GM19023 (cell line): Measurements from ENCODE around the gene MAP3K13.
"Not testable (repeated sequence)": the region's sequence is repeated elsewhere in the genome, so short reads cannot be mapped to it uniquely, and the experiment has no call there.

ENCODE experiments used
- ATAC-seq: cut with Tn5 transposase; IDR thresholded peaks from one replicate; pipeline ENCODE4 v1.9.1; 2021; ENCODE audit warnings: mild to moderate bottlenecking, moderate library complexity; ENCODE audit not compliant: unreplicated experiment

MAP3K13 gene

DNA sequence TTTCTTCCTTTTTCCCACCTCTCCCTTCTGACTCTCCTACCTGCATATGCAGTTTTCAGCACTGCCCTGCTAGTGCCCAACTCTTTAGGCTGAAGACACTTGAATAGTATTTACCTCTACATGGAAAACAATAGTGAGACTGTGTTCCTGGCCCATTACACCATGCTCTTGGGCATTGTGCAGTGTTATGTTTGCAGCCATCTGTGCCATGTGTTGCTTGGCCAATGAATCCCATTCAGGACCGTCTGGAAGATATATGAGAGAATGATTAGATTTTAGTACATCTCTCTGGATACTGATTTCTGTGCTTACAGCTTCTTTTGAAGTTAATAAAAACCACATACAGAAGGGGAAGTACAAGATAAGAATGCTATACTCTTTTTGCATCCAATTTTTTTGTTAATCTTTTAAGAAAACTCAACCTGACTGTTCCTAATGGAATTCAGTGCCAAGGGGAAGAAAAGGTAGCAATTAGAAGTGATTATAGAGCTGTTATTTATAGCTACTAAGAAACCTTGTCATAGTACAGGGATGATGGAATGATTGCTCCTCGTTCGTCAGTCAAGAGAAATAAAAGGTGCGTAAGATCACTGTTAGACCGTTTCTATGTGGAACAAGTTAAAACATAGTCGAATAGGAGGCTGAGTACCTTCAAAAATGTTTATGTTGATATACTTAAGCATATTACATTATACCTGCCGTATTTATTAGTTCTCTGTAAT is 77.0 kb downstream of the MAP3K13 start:
- no peak for ATAC-seq

DNA sequence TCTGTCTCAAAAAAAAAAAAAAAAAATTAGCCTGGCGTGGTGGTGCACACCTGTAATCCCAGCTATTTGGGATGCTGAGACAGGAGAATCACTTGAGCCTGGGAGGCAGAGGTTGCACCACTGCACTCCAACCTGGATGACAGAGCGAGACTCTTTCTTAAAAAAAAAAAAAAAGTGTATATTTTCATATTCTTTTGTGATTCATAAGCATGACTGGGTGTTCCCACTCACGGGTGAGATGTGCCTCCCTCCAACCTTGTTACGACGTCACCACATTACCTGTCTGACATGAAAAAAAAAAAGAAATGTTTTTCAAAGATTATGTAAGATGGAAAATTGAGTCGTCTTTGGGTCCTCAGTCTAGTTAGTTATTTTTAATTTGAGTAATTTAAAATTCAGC is 79.1 kb downstream of the MAP3K13 start:
- ATAC-seq = no peak

DNA sequence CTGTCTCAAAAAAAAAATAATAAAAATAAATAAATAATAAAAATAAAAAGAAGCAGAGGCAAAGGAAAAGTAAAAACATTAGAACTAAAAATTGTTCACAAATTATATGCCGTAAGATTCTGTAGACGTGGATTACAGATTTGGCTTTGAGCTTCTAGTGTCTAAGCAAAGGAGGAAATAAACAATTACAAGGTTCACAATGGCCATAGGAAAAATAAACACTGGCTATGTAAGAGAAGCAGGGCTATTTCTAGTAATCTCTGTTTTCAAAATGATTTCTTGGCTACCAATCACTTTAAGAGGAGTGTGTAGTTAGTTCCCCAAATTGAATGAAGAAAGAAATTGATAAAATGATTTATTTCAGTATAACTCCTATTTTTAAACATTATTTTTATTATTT is 81.4 kb downstream of the MAP3K13 start:
- no peak for ATAC-seq

DNA sequence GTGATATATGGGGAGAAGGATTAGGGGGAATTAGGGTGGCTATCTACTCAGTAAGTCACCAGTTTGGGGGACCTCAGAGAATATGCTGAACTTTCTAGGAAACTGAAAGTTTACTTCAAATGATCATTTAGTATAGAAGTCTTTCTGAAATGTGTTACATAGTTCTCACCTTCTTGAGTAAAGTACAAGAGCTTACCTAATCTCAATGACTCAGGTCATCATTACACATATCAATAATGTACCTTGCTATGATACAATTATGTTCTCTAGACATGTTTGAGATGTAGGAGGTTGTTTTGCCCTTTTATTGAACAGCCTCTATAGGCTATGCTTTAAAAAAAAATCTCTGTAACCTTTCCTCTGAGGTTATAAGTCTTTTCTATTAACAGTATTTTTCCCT is 85.2 kb downstream of the MAP3K13 start:
- ATAC-seq = no peak

DNA sequence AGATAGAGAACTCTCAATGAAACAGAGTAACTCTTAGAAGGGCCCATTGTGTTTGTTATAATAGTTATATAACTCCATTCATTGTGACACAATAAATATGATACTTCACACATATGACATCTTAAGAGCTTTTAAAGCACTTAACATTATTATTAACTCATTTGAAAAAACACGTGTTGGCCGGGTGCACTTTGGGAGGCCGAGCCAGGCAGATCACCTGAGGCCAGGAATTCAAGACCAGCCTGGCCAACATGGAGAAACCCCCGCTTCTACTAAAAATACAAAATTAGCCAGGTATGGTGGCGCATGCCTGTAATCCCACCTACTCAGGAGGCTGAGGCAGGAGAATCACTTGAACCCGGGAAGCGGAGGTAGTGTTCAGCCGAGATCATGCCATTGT is 88.5 kb downstream of the MAP3K13 start:
- ATAC-seq = not testable (repeated sequence)

DNA sequence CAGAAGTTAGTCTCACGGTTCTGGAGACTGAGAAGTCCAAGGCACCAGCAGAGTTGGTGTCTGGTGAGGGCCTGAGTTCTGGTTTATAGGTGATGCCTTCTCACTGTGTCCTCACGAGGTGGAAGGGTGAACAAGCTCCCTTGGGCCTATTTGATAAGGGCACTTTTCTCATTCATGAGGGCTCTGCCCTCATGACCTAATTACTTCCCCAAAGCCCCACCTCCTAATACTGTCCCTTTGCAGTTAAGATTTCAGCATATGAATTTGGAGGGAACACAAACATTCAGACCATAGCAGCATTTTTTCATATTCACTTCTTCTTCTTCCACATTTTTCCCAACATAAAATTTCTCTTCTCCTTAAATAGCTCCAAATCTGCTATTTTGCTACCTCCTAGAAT is 94.4 kb downstream of the MAP3K13 start:
- no peak for ATAC-seq

DNA sequence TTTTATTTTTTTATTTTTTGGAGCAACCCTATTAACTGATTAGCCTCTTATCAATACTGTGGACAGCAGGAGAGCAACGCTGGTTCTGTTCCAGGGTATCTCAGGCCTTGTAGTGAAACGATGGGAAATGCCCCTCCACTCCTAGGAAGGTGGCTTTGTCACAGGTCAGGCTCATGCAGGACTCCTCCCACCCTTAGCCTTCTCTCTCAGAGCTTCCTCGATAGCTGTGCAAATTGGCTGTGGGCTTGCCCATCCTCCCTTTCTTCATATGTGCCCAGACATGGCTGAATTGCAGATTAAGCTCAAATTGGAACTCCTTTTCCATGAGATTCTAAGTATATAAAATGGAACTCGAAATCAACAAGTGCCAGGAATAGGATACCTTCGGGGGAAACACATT is 97.4 kb downstream of the MAP3K13 start:
- ATAC-seq = no peak

DNA sequence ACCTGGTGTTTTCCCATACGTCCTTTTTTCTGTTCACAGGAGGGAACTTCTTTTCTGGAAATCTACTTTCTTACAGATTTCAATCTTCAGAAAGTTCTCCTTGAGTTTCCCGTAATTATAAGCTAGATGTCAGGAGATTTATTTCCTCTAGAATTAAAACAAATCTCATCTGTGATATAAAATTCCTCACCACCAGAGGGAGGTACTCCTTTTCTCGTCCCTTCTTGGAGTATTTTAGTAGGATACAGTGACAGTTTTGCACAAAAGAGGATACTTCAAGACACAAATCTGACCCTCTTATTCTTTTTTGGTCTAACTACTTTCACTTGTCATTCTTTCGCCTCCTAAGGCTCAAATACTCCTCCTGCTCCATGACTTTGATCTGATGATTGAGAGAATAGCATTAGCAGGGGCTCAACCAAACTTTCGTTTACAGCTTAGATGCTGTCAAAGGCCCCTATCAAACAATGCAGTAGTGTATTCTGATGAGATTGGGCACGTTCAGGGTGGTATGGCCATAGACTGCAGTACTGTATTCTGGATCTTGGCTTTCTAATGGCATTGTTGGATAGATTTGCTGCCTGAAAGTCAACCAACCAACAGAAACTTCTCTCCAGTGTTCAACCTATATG is 97.9 kb downstream of the MAP3K13 start:
- no peak for ATAC-seq

DNA sequence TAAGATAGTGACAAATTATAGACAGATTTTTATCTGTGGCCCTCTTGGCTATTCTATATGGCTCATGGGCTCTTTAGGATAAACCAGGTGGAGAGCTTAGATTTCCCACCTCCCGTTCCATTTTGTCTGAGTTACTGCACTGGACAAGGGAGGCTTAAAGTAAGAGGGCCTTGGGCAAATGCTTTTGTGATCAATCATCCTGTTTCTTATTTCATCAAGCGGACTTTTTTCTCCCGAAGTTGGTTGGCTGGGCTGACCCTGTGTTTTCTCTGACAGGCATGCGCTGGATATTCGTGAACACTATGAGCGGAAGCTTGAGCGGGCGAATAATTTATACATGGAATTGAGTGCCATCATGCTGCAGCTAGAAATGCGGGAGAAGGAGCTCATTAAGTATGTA is 102.5 kb downstream of the MAP3K13 start:
- ATAC-seq = no peak

DNA sequence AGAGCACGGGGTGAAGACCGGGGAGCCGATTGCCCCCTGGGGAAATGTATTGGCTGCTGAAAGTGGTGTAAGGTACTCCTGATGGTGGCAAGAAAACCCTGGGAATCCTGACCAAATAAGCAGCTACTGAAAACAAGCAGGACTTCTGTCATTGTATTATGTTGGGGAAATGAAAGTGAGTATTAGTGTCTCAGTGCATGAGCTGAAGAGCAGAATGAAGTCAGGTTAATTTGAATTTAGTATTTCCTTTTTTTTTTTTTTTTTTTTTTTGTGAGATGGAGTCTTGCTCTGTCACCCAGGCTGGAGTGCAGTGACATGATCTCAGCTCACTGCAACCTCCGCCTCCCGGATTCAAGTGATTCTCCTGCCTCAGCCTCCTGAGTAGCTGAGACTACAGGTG is 103.2 kb downstream of the MAP3K13 start:
- ATAC-seq = not testable (repeated sequence)

DNA sequence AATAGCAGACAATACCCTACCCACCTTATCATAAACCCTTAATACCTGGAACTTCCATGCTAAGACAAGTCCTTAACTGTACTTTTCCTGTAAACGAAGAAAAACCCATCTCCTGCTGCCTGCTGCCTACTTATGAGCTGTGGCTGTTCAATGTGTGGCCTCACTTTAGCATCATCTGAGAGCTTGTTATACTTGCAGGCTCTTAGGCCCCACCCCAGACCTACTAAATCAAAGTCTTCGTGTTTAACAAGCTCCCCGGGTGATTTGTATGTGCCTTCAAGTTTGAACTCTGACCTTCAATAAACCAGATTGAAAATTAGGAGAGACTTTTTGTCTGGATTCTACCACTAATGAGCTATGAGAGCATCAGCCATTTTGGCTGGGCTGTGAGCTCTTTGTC is 106.6 kb downstream of the MAP3K13 start:
- ATAC-seq = no peak

DNA sequence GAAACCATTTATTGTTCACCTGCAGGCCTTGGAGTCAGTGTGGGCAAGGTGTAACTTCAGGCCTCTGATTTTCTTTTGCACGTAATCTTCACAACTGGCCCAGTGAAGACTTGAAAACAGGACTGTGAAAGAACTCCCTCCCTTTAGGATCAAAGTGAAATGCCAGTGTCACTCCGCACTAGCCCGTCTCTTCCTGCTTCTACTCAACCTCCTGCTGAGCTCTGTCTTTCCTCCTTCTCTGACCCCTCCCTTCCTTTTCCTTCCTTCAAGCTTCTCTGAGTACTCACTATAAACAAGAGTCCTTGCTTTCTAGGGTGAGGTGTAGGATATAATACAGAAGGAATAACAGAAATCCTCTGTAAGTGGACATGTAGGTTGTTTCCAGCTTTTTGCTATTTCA is 107.4 kb downstream of the MAP3K13 start:
- ATAC-seq = no peak

DNA sequence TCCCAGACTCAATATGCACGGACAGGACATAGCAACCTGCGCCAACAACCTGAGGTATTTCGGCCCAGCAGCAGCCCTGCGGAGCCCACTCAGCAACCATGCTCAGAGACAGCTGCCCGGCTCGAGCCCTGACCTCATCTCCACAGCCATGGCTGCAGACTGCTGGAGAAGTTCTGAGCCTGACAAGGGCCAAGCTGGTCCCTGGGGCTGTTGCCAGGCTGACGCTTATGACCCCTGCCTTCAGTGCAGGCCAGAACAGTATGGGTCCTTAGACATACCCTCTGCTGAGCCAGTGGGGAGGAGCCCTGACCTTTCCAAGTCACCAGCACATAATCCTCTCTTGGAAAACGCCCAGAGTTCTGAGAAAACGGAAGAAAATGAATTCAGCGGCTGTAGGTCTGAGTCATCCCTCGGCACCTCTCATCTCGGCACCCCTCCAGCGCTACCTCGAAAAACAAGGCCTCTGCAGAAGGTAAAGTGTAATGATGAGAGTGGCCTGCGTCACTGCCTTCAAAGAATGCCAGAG is 110.4 kb downstream of the MAP3K13 start:
- ATAC-seq = no peak

DNA sequence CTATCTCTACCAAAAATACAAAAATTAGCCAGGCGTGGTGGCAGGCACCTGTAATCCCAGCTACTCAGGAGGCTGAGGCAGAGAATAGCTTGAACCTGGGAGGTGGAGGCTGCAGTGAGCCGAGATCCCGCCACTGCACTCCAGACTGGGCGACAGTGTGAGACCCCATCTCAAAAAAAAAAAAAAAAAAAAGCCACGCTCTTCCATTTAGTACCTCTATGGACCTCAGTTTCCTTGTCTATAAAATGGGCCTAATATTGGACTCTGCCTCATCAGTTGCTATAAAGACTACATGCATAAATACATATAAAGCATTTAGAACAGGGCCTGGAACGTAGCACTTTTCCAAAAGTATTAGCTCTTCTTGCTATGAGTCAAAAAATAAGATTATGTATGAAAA is 112.0 kb downstream of the MAP3K13 start:
- ATAC-seq = not testable (repeated sequence)

DNA sequence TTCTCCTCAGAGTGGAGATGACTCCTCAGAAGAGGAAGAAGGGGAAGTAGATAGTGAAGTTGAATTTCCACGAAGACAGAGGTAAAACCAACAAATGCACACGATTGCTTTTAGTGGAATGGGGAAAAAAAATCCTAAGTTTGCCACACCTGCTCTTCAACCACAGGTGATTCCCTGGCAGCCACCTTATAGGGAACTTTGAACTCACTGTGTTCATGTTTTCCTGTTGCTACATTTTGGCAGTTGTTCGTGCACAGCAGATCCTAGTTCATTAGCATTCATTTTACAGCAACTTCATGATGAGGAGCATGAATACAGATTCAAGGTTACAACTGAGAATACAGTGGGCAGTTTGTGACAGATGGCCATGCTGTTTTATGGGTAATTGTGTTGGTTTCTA is 114.4 kb downstream of the MAP3K13 start:
- ATAC-seq = no peak

DNA sequence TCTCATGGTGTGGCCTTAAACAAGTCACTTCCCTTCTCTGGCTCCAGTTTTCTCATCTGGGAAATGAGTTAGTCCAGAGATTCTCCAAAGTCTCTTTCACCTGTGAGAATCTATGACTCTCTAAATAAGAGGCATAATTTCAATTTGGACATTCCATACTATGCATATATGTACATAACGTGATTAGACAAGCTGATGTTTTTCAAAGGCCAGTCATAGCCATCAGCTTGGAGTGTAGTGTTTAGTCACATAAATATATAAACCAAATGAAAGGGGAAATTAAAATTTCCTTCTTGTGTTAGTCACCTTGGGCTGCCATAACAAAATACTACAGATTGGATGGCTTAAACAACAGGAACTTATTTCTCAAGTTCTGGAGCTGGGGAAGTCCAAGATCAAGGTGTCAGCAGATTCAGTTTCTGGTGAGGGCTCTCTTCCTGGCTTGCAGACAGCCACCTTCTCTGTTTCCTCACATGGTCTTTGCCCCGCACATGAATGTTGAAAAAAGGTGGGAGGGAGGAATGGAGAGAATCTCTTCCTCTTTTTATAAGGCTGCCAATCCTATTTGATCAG is 116.5 kb downstream of the MAP3K13 start:
- no peak for ATAC-seq

DNA sequence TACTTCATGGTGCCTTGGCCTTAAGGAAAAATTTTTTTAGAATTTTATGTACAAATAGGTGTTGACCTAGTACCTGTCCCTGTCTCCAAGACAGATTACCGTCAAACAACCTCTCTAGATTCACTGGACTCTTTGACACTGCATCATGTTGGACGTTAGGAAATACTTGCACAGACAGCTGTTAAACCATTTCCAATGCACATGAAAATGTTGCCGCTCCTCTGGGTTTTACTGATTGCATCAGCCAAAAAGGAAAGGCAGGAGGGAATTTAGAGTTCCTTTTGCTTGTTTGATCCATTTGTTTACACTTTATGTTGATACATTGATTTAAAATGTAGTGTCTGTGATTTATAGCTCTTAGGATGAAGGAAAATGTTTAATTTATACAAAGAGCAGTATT is 121.4 kb downstream of the MAP3K13 start:
- ATAC-seq = no peak

DNA sequence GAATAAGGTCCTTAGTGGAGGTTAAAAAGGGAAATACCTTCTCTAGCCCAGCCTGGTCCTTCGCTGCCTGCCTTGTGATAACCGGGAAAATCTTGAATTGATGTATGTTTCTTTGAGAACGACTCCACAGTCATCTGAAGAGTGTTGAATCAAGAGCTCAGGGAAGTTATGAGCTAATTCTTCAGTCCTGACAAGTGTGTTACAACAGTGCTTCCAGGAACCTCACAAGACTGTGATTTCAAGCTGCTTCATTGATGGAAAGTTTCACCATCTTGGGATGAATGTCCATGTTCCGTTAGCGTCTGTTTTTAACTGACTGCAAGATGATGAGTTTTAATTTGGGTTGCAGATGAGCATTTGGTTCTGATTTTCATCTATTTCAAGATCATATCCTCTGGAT is 123.5 kb downstream of the MAP3K13 start:
- no peak for ATAC-seq

DNA sequence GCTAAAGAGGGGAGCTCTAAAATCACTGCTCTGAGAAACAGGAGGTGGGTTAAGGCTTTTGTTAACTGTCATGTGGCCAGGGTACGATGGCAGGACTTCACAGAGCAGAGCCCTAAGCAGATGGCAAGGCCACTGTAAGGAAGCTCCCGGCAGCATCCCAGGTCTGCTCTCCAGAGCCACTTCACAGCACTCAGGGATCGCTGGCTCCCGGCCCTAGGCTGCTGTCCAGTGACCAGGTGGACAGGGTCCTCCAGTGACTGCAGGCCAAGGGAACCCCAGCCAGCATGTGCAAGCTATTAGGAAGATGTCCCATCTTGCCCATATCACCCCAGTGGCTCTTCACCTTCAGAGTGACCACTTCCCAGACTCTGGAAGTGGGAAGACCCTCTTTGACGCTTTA is 125.5 kb downstream of the MAP3K13 start:
- ATAC-seq = no peak

DNA sequence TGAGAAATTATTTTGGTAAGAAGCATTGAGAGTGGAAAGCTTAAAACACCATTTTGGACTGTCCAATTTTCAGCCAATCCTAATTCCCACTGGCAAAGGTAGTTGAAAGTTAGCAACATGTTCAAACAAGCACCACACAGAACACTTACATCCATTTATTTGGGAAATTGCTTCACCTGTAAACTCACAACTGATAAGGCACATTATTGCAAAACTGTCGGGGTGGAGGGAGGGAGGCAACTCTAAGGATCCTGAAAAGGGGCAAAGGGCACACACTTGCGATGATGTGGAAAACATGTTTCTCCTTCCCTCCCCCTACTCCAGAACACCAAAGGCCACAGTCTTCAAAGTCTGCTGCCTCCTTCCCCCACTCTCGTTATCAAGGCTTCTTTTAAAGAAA is 126.5 kb downstream of the MAP3K13 start:
- no peak for ATAC-seq

DNA sequence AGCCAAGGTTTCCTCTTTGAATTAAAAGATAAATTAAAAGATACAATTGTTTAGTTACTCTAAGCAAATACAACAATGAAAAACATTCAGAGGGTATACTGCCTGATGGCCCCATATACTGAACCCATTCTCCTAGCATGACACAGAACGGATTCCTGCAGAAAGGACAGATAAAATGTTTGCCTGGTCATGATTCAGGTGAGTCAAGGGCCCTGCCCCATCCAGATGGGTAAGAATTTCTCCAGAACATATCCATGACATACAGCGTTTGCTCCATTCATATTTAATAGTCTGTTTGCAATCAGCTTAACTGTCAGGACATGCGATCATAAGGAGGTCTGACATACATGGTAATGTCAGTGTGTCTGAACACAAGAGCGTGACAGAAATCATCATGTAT is 127.3 kb downstream of the MAP3K13 start:
- ATAC-seq = no peak
